HG03378 (cell line): ENCODE data around the gene CPB2.

Experiments used
- ATAC-seq: cut with Tn5 transposase; IDR thresholded peaks from one replicate; pipeline ENCODE4 v1.9.1; 2021; ENCODE audit warnings: mild to moderate bottlenecking, moderate library complexity; ENCODE audit not compliant: unreplicated experiment

CPB2 gene

GRCh38 chr13:46127358-46128023, 22.7 kb upstream of the CPB2 start:
- ATAC-seq = no peak

GRCh38 chr13:46126552-46127357, 21.9 kb upstream of the CPB2 start:
- ATAC-seq = peak; percentile 66

GRCh38 chr13:46126056-46126455, 21.2 kb upstream of the CPB2 start:
- peak; percentile 4 for ATAC-seq

GRCh38 chr13:46124967-46125933, 20.4 kb upstream of the CPB2 start:
- ATAC-seq = no peak

- ATAC-seq = no peak
Observed at GRCh38 chr13:46124531-46124966, 19.7 kb upstream of the CPB2 start.

- ATAC-seq = no peak
Observed at GRCh38 chr13:46122304-46122703, 17.5 kb upstream of the CPB2 start.

- no peak for ATAC-seq
Observed at GRCh38 chr13:46121597-46122163, 16.8 kb upstream of the CPB2 start.

- no peak for ATAC-seq
Observed at GRCh38 chr13:46121033-46121432, 16.2 kb upstream of the CPB2 start.

GRCh38 chr13:46119883-46120614, 15.2 kb upstream of the CPB2 start:
- ATAC-seq = no peak

- no peak for ATAC-seq
Observed at GRCh38 chr13:46116653-46117502, 12.0 kb upstream of the CPB2 start.

- ATAC-seq = no peak
Observed at GRCh38 chr13:46114613-46115012, 9.8 kb upstream of the CPB2 start.

- no peak for ATAC-seq
Observed at GRCh38 chr13:46113596-46113995, 8.8 kb upstream of the CPB2 start.

- no peak for ATAC-seq
Observed at GRCh38 chr13:46111151-46111550, 6.3 kb upstream of the CPB2 start.

- no peak for ATAC-seq
Observed at GRCh38 chr13:46109451-46109850, 4.6 kb upstream of the CPB2 start.

GRCh38 chr13:46106839-46107371, 2.1 kb upstream of the CPB2 start:
- no peak for ATAC-seq

GRCh38 chr13:46103037-46103436, 1.8 kb downstream of the CPB2 start:
- ATAC-seq = no peak

- ATAC-seq = no peak
Observed at GRCh38 chr13:46102255-46102605, 2.6 kb downstream of the CPB2 start.

- no peak for ATAC-seq
Observed at GRCh38 chr13:46101484-46102254, 3.2 kb downstream of the CPB2 start.
